ENCODE measurements around the gene SETDB2. TPM values are rescaled to one million over a fixed set of nuclear protein-coding genes. Genes with fewer than 3 reads are reported as not detected.

SETDB2 gene
- total and polyA plus RNA-seq, 2 experiments from 2014 or later = 2.8 to 5.7 TPM

DNA sequence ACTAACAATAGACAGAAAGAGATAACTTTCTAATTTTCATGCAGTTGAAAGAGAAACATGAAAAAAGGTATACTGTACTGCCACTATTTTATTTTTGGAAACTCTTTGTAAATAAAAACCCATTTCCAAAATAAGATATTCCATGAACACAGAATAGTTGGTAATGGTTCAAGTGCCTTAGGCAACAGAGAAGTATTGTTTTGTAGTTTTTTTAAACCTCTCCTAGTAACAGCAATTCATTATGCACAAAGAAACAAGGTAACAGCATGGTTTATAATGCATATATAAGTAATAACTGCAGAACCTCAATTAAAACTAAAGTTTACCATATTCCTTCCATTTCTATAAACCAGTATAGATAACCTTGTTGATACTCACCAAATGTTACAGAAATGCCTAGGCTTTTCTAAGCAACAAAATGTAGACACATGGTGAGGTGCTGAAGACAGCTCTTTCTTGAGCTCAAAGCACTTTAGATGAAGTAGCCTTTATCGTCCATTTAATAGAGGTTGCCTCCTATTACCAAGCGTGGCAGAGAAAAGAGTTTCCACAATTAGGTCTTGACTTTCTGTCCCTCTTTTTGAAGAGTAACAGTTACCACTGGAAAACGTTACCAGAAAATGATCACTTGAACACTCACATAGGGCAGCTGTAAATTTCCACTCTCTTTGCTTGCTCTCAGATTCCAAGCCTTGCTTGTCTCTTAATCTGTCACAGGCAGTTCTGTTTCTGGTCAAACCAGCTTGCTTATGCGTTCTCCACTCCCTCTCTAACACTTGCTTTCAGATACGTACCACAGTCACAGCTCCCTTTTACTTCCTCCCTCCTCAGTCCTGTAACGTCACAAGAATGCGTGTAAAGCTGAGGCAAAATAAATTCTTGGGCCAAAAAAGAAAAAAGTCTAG lies 43.1 kb upstream of the SETDB2 start:
- peak overlapping the region; percentile 61 for H2AFZ ChIP-seq
- H3K27ac ChIP-seq = no peak overlapping the region

DNA sequence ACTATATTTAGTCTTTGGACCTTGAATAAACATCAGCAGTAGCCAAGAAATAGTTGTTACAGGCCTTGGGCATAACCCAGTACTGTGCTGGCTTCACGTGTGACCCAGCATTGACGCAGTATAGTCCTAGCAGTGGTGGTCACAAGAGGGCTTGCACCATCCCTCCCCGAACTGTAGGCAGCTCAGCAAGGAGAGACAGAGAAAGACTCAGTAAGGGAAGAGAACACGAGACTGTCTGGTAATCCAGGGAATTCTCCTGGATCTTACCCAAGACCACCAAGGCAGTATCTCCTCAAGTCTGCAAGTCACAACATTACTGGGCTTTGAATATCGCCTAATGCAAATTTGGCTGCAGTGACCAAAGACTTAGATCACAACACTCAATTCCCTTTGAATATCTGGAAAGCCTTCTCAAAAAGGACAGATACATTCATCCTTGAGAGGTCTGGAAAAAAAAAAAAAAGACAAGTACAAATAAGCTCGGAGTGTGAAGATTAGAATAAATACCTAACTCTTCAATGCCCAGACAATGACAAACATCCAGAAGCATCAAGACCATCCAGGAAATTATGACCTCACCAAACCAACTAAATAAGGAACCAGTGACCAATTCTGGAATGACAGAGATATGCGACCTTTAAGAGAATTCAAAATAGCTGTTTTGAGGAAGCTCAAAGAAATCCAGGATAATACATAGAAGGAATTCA lies 39.9 kb upstream of the SETDB2 start:
- 84 to 86% methylated on average over 7 of the region's 7 CpGs for WGBS, 2 experiments (ENCODE audit: low coverage in 1 of 2, low lambda C conversion rate in 2 of 2, missing lambda C conversion rate in 2 of 2)
- no peak overlapping the region for H3K9ac ChIP-seq
- H2AFZ ChIP-seq = no peak overlapping the region
- no peaks in the 10 kb centered on the region for H3K27me3 ChIP-seq (replicated peaks; ENCODE audit: insufficient read depth)
- no peak overlapping the region for H3K4me2 ChIP-seq (ENCODE audit: unreplicated experiment)
- H4K20me1 ChIP-seq (ENCODE audit: insufficient read depth) = no peaks in the 10 kb centered on the region
- no peak for DNase-seq
- in situ Hi-C loops (cut with MboI) = no loop called here
- no peak overlapping the region for H3K27ac ChIP-seq
- no peaks in the 10 kb centered on the region for H3K79me2 ChIP-seq (ENCODE audit: insufficient read depth)
- H3K4me3 ChIP-seq = no peak overlapping the region
- no peaks in the 10 kb centered on the region for H3K36me3 ChIP-seq (ENCODE audit: low read depth)
- H3K9me2 ChIP-seq (ENCODE audit: insufficient read depth) = no peaks in the 10 kb centered on the region
- H3K4me1 ChIP-seq (ENCODE audit: insufficient read depth) = no peaks in the 10 kb centered on the region
- no peak for TF ChIP-seq EZH2 (IDR thresholded peaks at IDR 0.05; ENCODE audit: insufficient read depth, poor library complexity, severe bottlenecking)
- no peak for TF ChIP-seq EZH2phosphoT487 (IDR thresholded peaks at IDR 0.05; ENCODE audit: insufficient read depth, low read depth)
- H3K9me3 ChIP-seq (ENCODE audit: low read depth) = no peaks in the 10 kb centered on the region
- 0 out of 2 replicates have a peak, but pooled peaks cover 4% of the 10 kb centered on the region for H3F3A ChIP-seq (ENCODE audit: insufficient read depth)

More for the DNA sequence above, 43.1 kb upstream of the SETDB2 start:
- in situ Hi-C loops (cut with MboI) = no loop called here
- peak overlapping the region; percentile 28 for H3K4me2 ChIP-seq (ENCODE audit: unreplicated experiment)
- no peaks in the 10 kb centered on the region for H3K36me3 ChIP-seq (ENCODE audit: low read depth)
- H3F3A ChIP-seq (ENCODE audit: insufficient read depth) = 0 out of 2 replicates have a peak, but pooled peaks cover 4% of the 10 kb centered on the region
- H3K4me1 ChIP-seq (ENCODE audit: insufficient read depth) = no peaks in the 10 kb centered on the region
- no peaks in the 10 kb centered on the region for H3K9me3 ChIP-seq (ENCODE audit: low read depth)
- no peaks in the 10 kb centered on the region for H4K20me1 ChIP-seq (ENCODE audit: insufficient read depth)
- WGBS, 2 experiments (ENCODE audit: low coverage in 1 of 2, low lambda C conversion rate in 2 of 2, missing lambda C conversion rate in 2 of 2) = 26 to 34% methylated on average over 7 of the region's 7 CpGs
- no peaks in the 10 kb centered on the region for H3K27me3 ChIP-seq (replicated peaks; ENCODE audit: insufficient read depth)
- TF ChIP-seq EZH2 (IDR thresholded peaks at IDR 0.05; ENCODE audit: insufficient read depth, poor library complexity, severe bottlenecking) (no peak), EZH2phosphoT487 (IDR thresholded peaks at IDR 0.05; ENCODE audit: insufficient read depth, low read depth) (no peak)
- DNase-seq = peak; percentile 40
- peak overlapping the region; percentile 29; the same call in 1 of the 2 replicates for H3K4me3 ChIP-seq
- H3K9me2 ChIP-seq (ENCODE audit: insufficient read depth) = no peaks in the 10 kb centered on the region
- H3K9ac ChIP-seq = no peak overlapping the region
- H3K79me2 ChIP-seq (ENCODE audit: insufficient read depth) = no peaks in the 10 kb centered on the region

DNA sequence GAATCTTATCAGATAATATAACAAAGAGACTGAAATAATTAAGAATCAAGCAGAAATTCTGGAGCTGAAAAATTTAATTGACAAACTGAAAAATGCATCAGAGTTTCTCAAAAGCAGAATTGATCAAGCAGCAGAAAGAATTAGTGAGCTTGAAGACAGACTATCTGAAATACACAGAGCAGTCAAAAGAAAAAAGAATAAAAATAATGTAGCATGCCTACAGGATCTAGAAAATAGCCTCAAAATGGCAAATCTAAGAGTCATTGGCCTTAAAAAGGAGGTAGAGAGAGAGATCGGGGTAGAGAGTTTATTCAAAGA lies 39.4 kb upstream of the SETDB2 start:
- TF ChIP-seq EZH2 (IDR thresholded peaks at IDR 0.05; ENCODE audit: insufficient read depth, poor library complexity, severe bottlenecking) = no peak
- TF ChIP-seq EZH2phosphoT487 (IDR thresholded peaks at IDR 0.05; ENCODE audit: insufficient read depth, low read depth) = no peak
- WGBS, 2 experiments (ENCODE audit: low coverage in 1 of 2, low lambda C conversion rate in 2 of 2, missing lambda C conversion rate in 2 of 2) = 67 to 94% methylated on average over 1 of the region's 1 CpG
- Histone ChIP-seq H3K27me3 (replicated peaks; ENCODE audit: insufficient read depth) (no peaks in the 10 kb centered on the region), H3K79me2 (ENCODE audit: insufficient read depth) (no peaks in the 10 kb centered on the region), H3K9me3 (ENCODE audit: low read depth) (no peaks in the 10 kb centered on the region), H3K9ac (no peak overlapping the region), H3K4me2 (ENCODE audit: unreplicated experiment) (no peak overlapping the region), H3K36me3 (ENCODE audit: low read depth) (no peaks in the 10 kb centered on the region), H4K20me1 (ENCODE audit: insufficient read depth) (no peaks in the 10 kb centered on the region), H3K4me3 (no peak overlapping the region), H3K27ac (no peak overlapping the region), H3F3A (ENCODE audit: insufficient read depth) (0 out of 2 replicates have a peak, but pooled peaks cover 4% of the 10 kb centered on the region), H2AFZ (no peak overlapping the region), H3K4me1 (ENCODE audit: insufficient read depth) (no peaks in the 10 kb centered on the region), H3K9me2 (ENCODE audit: insufficient read depth) (no peaks in the 10 kb centered on the region)
- in situ Hi-C loops (cut with MboI) = no loop called here
- no peak for DNase-seq

DNA sequence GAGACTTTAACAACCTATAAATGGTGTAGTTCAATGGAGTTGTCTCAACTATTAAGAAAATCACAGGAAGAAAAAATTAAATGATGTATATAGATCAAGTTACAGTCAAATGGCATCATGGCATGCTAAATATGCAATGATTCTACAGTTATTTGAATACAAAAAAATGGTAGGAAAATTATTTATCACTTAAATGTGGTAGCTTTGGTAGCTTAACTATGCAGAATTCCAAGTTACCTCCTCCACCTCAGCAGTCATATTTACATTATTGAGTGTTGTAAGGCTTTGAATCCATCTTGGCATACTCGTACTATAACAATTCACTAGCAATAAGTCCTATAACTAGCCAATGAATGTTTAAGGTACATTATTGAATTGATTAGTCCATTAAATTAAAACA lies 37.0 kb upstream of the SETDB2 start:
- Histone ChIP-seq H3K4me3 (no peak overlapping the region), H3K4me1 (ENCODE audit: insufficient read depth) (no peaks in the 10 kb centered on the region), H3K9me2 (ENCODE audit: insufficient read depth) (no peaks in the 10 kb centered on the region), H3K4me2 (ENCODE audit: unreplicated experiment) (no peak overlapping the region), H3K79me2 (ENCODE audit: insufficient read depth) (no peaks in the 10 kb centered on the region), H3F3A (ENCODE audit: insufficient read depth) (no peaks in the 10 kb centered on the region), H3K9me3 (ENCODE audit: low read depth) (no peaks in the 10 kb centered on the region), H3K9ac (no peak overlapping the region), H2AFZ (no peak overlapping the region), H3K27me3 (replicated peaks; ENCODE audit: insufficient read depth) (no peaks in the 10 kb centered on the region), H3K36me3 (ENCODE audit: low read depth) (no peaks in the 10 kb centered on the region), H4K20me1 (ENCODE audit: insufficient read depth) (no peaks in the 10 kb centered on the region), H3K27ac (no peak overlapping the region)
- no peak for DNase-seq
- in situ Hi-C loops (cut with MboI) = no loop called here
- 90 to 97% methylated on average over 1 of the region's 1 CpG for WGBS, 2 experiments (ENCODE audit: low coverage in 1 of 2, low lambda C conversion rate in 2 of 2, missing lambda C conversion rate in 2 of 2)
- TF ChIP-seq EZH2 (IDR thresholded peaks at IDR 0.05; ENCODE audit: insufficient read depth, poor library complexity, severe bottlenecking) (no peak), EZH2phosphoT487 (IDR thresholded peaks at IDR 0.05; ENCODE audit: insufficient read depth, low read depth) (no peak)
